Measurements from ENCODE around the gene ARMH4.

ARMH4 gene

DNA sequence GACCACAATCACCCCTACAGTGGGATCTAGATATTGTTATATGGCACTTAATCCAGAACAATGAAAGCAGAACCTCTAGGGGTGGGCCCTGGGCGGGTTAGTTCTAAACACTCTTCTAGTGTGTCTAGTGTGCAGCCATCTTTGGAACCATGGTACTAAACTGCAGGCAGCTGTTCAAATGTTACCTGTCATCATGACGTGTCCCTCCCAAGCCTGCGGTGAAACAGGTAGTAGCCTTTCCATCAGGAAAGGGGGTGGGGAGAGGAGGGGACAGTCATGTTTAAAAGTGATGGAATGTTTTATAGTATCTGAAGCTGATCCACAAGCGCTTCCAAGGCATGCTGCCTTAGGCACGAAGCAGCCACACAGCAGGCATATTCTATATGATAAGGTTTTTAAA, 163.6 kb downstream of the ARMH4 start:
- no peak for TF ChIP-seq TAF1 (IDR thresholded peaks at IDR 0.05; ENCODE audit: borderline replicate concordance, insufficient read depth, low read length)
- no peak for TF ChIP-seq SIN3A (IDR thresholded peaks at IDR 0.05; ENCODE audit: borderline replicate concordance, insufficient read depth, low read length)
- no peak for TF ChIP-seq FOXP2 (optimal IDR thresholded peaks at IDR 0.05; ENCODE audit: borderline replicate concordance, extremely low read depth, extremely low read length, insufficient read depth)
- TF ChIP-seq POLR2AphosphoS5 (IDR thresholded peaks at IDR 0.05; ENCODE audit: low read depth, low read length): no peak

DNA sequence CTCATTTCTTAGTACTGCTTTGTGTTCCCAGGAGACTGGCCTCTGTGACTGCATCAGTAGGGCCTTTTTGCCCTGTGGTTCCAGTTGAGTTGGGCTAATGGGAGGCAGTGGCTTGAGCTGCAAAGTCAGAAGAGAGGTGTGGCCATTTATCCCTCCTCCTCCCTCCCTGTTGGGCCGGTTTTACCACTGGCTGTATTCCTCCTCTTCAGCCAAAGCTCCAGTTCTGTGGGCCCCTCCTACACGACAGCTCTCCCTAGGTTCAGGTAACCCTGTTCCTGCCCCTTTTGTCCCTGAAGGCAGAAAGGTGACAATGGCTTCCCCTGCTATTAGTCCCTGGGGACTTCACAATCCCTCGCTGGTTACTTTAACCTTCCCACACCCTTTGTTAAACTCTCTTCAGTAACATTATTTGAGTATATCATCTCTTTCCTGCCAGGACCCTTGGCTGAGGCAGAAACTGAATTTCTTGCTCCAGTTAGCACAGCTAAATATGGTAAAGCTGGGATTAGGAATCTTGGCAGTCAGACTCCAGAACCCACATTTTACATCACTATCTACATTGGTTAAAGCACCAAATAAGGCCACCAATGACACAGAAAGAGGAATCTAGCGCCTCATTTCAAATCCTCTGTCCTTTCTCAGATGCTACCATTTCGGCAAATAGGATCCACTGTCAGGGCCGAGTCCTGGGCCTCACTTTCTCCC, 164.3 kb downstream of the ARMH4 start:
- TF ChIP-seq, protein P1, sequence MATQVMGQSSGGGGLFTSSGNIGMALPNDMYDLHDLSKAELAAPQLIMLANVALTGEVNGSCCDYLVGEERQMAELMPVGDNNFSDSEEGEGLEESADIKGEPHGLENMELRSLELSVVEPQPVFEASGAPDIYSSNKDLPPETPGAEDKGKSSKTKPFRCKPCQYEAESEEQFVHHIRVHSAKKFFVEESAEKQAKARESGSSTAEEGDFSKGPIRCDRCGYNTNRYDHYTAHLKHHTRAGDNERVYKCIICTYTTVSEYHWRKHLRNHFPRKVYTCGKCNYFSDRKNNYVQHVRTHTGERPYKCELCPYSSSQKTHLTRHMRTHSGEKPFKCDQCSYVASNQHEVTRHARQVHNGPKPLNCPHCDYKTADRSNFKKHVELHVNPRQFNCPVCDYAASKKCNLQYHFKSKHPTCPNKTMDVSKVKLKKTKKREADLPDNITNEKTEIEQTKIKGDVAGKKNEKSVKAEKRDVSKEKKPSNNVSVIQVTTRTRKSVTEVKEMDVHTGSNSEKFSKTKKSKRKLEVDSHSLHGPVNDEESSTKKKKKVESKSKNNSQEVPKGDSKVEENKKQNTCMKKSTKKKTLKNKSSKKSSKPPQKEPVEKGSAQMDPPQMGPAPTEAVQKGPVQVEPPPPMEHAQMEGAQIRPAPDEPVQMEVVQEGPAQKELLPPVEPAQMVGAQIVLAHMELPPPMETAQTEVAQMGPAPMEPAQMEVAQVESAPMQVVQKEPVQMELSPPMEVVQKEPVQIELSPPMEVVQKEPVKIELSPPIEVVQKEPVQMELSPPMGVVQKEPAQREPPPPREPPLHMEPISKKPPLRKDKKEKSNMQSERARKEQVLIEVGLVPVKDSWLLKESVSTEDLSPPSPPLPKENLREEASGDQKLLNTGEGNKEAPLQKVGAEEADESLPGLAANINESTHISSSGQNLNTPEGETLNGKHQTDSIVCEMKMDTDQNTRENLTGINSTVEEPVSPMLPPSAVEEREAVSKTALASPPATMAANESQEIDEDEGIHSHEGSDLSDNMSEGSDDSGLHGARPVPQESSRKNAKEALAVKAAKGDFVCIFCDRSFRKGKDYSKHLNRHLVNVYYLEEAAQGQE (IDR thresholded peaks at IDR 0.05; ENCODE audit: insufficient read depth in 1 of 2, low read depth in 2 of 2, low read length in 2 of 2): no peak
- TF ChIP-seq SIN3A (IDR thresholded peaks at IDR 0.05; ENCODE audit: borderline replicate concordance, insufficient read depth, low read length) (no peak), POLR2AphosphoS5 (IDR thresholded peaks at IDR 0.05; ENCODE audit: low read depth, low read length) (no peak), TAF1 (IDR thresholded peaks at IDR 0.05; ENCODE audit: borderline replicate concordance, insufficient read depth, low read length) (no peak), FOXP2 (optimal IDR thresholded peaks at IDR 0.05; ENCODE audit: borderline replicate concordance, extremely low read depth, extremely low read length, insufficient read depth) (no peak)

DNA sequence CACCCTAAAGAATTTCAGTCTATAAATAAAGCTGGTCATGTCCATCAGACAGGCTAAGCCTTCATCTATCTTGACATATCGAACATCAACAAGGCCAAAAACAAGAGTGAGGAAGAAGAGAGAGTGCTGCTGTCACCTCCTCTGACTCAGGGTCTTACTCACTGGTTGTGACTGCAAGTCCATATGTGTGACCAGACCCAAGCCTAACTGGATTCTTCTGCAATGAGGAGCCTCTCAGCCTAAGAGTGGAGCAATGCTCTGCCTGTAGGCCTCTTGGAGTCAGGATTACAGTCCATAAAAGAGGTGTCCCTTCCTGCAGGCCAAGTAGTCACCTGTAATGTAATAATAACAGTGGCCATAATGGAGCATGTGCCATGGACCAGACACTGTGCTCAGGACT, 165.0 kb downstream of the ARMH4 start:
- TF ChIP-seq, protein P1 (IDR thresholded peaks at IDR 0.05; ENCODE audit: insufficient read depth in 1 of 2, low read depth in 2 of 2, low read length in 2 of 2): no peak
- no peak for TF ChIP-seq FOXP2 (optimal IDR thresholded peaks at IDR 0.05; ENCODE audit: borderline replicate concordance, extremely low read depth, extremely low read length, insufficient read depth)
- no peak for TF ChIP-seq SIN3A (IDR thresholded peaks at IDR 0.05; ENCODE audit: borderline replicate concordance, insufficient read depth, low read length)
- TF ChIP-seq TAF1 (IDR thresholded peaks at IDR 0.05; ENCODE audit: borderline replicate concordance, insufficient read depth, low read length): no peak
- no peak for TF ChIP-seq POLR2AphosphoS5 (IDR thresholded peaks at IDR 0.05; ENCODE audit: low read depth, low read length)

DNA sequence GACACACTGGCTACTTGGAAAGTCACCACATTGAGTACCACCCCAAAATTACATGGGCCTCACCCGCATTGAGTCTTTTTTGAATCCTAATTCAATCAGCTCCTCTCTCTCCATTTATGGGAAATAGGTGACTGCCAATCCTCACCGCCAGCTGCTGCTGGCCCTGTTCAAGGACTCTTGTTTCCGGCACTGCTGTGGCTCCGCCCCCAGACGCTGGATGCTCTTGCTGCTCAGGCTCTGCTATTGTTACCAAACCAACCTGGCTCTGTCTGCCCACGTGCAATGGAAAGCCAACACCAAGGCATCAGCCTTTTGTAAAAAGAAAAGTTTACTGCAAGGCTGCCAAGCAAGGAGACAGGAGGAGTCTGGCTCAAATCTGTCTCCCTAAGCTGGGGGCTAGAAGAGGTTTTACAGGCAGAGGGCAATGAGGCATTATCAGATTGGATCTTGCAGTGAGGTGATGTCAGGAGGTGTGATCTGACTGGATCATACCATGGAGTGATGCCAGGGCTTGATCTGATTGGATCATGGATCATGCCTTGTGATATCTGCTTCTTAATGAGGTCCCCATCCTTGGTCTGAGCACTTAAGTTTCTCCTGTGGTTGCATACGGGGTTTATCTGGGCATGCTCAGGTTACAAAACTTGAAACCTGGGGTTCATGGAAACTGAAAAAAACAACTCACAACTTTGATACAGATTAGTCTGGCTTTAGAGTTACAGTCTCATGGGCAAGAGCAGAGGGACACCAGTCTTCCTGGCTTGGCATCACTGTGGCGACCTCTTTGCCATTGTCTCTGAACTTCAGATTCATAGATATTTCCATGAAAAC, 169.0 kb downstream of the ARMH4 start:
- TF ChIP-seq POLR2AphosphoS5 (IDR thresholded peaks at IDR 0.05; ENCODE audit: low read depth, low read length): no peak
- TF ChIP-seq SIN3A (IDR thresholded peaks at IDR 0.05; ENCODE audit: borderline replicate concordance, insufficient read depth, low read length): no peak
- TF ChIP-seq, protein P1 (IDR thresholded peaks at IDR 0.05; ENCODE audit: insufficient read depth in 1 of 2, low read depth in 2 of 2, low read length in 2 of 2): no peak
- no peak for TF ChIP-seq FOXP2 (optimal IDR thresholded peaks at IDR 0.05; ENCODE audit: borderline replicate concordance, extremely low read depth, extremely low read length, insufficient read depth)

DNA sequence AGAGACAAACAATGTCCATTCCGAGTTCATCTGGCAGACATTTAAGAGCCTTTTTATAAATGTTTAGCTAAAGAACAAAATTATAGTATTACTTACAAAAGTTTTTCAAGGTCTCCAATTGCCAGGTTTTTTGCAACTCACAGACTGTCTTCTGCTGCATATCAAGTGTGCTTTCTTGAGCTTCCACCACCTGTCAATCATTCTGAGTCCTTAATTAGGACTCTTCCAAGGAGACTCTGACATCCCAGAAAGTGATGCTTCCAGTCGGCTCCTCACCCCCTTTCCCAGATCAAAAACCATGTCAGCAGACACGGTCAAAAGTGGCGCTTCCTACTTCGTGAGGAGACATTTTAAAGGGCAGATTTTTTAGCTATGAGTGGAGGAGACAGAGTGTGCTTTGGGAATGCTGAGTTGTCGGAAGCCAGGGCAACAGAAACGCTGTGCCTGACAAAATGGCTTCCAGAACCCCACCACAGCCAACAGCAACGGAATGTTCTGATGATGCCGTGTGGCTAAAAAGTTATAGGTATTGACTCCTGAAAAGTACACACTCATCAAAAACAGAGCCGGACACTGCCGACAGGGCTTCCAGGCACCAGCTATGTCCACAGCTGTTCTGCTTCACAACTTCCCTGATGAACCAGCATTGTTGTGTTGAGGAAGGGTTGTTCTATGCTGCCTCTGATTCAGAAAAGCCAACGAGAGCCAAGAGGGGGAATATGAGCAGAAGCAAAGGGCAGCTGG, 170.0 kb downstream of the ARMH4 start:
- TF ChIP-seq, protein P1 (IDR thresholded peaks at IDR 0.05; ENCODE audit: insufficient read depth in 1 of 2, low read depth in 2 of 2, low read length in 2 of 2): no peak
- TF ChIP-seq SIN3A (IDR thresholded peaks at IDR 0.05; ENCODE audit: borderline replicate concordance, insufficient read depth, low read length) (no peak), FOXP2 (optimal IDR thresholded peaks at IDR 0.05; ENCODE audit: borderline replicate concordance, extremely low read depth, extremely low read length, insufficient read depth) (no peak), TAF1 (IDR thresholded peaks at IDR 0.05; ENCODE audit: borderline replicate concordance, insufficient read depth, low read length) (no peak), POLR2AphosphoS5 (IDR thresholded peaks at IDR 0.05; ENCODE audit: low read depth, low read length) (no peak)
